VCaP (cell line): ENCODE results near the gene TET3.

Experiments
- H3K27ac ChIP-seq: fragments of 450-650 bp; 2 replicates; pipeline ENCODE4 v1.5.1; 2017
- TF ChIP-seq, protein P1 (sequence below): fragments of 450-650 bp; conservative IDR thresholded peaks from 2 replicates; pipeline ENCODE4 v1.5.1; 2017; ENCODE audit warnings: mild to moderate bottlenecking, moderate library complexity

TET3 gene

DNA sequence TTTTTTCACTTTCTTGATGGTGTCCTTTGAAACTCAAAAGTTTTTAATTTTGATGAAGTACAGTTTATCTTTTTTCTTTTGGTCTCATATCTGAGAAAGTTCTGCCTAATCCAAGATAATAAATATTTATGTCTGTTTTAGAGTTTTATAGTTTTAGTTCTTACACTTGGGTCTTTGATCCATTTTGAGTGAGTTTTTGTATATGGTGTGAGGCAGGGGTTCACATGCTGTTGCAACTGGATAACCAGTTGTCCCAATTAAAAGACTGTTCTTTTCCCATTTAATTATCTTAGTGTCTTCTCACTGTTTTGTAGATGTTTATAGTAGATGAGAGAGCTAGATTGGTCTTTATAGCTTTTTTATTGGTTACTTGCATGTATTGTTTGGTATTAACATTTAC, 43.6 kb downstream of the TET3 start:
- no peak overlapping the region for H3K27ac ChIP-seq
- TF ChIP-seq, protein P1, sequence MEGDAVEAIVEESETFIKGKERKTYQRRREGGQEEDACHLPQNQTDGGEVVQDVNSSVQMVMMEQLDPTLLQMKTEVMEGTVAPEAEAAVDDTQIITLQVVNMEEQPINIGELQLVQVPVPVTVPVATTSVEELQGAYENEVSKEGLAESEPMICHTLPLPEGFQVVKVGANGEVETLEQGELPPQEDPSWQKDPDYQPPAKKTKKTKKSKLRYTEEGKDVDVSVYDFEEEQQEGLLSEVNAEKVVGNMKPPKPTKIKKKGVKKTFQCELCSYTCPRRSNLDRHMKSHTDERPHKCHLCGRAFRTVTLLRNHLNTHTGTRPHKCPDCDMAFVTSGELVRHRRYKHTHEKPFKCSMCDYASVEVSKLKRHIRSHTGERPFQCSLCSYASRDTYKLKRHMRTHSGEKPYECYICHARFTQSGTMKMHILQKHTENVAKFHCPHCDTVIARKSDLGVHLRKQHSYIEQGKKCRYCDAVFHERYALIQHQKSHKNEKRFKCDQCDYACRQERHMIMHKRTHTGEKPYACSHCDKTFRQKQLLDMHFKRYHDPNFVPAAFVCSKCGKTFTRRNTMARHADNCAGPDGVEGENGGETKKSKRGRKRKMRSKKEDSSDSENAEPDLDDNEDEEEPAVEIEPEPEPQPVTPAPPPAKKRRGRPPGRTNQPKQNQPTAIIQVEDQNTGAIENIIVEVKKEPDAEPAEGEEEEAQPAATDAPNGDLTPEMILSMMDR = no peak

DNA sequence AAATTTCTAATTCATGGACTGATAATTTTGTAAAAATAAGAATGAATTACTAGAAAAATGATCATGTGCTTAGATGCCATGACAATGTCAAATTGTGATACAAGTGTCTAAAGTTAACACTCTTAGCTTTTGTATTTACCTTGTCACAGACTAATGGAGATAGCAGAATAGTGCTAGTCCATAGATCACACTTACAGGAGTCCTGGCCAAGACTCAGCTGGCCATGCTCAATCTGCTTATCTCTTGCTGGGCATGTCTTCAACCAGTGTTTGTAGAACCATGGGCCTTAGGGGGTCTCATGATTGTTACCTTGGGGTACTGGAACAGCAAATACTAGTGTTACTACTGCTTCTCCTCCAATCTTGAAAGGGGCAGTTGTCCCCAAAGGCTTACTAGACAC, 44.0 kb downstream of the TET3 start:
- no peak overlapping the region for H3K27ac ChIP-seq
- TF ChIP-seq, protein P1 = no peak

DNA sequence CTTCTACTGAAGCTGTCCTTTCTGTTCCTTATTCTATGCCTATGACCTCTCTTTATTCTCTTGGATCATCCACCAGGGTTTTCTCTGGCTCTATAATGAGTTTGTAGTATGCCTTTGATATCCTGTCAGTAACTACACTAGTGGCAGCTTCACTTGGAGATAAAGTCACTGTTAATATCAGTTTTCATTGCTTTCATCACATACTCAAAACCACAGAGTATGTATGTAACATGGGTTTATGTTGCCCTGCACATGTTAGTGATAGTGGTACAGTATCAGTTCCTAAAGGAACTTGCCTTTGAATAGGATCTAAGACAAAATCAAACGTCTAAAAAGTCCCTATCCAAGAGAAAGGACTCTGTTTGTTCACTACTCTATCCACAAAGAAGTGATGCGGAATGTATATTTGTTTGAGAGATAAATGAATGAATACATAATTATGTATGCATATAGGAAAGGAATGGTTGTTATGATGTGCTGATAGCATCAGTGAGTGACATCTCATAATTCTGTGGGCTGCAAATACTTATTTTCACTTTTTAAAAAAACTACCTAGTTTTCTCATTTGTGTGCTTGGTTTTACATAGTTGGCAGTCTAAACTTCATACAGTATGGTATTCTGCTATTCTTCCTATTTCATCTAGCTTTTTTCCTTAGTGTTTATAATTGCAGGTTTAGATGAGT, 45.1 kb downstream of the TET3 start:
- TF ChIP-seq, protein P1 = no peak
- no peak overlapping the region for H3K27ac ChIP-seq

DNA sequence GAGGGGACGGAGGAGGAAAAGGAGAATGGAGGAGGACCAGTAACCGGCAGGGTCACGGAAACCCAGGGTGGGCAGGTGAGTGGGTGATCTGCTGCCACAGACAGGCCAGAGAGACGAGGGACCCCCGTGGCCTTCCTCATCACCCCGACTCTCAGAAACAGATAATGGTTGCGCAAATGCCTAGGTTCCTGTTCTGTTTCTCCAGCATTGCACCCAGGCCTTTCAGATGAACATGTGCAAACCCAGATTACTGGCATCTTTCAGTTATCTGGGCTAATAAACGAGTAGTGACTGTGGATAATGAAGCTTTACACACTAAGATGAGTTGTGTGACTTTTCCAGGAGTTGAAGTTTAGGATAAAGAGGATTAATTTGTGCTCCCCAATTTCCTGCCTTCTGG, 46.5 kb downstream of the TET3 start:
- H3K27ac ChIP-seq = no peak overlapping the region
- TF ChIP-seq, protein P1 = no peak

DNA sequence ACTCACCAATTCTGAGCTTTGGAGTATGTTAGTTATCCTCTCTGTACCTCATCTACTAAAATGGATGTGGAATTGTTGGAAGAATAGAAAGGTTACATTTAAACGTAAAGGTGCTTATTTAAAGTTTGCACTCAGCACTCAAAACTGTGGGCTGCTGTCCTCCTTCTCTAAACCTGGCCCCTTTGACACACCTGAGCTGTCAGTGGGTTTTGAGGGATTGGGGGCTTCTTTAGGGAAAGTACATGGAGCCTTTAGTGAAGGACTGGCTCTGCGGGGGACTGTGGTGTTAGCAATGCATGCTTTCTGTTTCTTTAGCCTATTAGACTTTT, 47.2 kb downstream of the TET3 start:
- TF ChIP-seq, protein P1 = no peak

DNA sequence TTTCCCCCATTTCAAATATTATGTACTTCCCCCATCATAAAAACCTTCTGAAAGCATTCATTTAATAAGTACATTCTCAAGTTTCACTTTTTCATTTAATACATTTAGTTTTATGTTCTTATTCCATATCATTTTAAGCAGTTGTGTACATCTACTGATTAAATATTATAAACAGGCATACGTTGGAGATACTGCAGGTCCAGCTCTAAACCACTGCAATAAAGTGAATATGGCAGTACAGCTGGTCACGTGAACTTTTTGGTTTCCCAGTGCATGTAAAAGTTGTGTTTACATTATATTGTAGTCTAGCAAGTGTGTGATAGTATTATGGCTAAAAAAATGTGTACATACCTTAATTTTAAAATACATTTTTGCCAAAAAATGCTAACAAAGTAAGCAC, 48.7 kb downstream of the TET3 start:
- TF ChIP-seq, protein P1 = no peak
- no peak overlapping the region for H3K27ac ChIP-seq

More for the DNA sequence above, 47.2 kb downstream of the TET3 start:
- H3K27ac ChIP-seq = no peak overlapping the region
